Activated effector memory CD4-positive, alpha-beta T cell treated with Interleukin-2 at 50 U/mL for 16 hours (primary cell): ENCODE measurements around the gene DNAJC6.

Experiments
- DNase-seq: peaks from one replicate; pipeline ENCODE4 v3.0.0-alpha.2; 2020

DNAJC6 gene

GRCh38 chr1:65412256-65412983 is 103.1 kb downstream of the DNAJC6 start:
- no peak for DNase-seq

GRCh38 chr1:65412984-65413375 is 103.6 kb downstream of the DNAJC6 start:
- no peak for DNase-seq

- no peak for DNase-seq
Observed at GRCh38 chr1:65414538-65414937, 105.2 kb downstream of the DNAJC6 start.

- no peak for DNase-seq
Observed at GRCh38 chr1:65416767-65417166, 107.4 kb downstream of the DNAJC6 start.

GRCh38 chr1:65417729-65418128 is 108.4 kb downstream of the DNAJC6 start:
- DNase-seq: no peak

- DNase-seq: no peak
Observed at GRCh38 chr1:65418522-65419185, 109.3 kb downstream of the DNAJC6 start.

- peak; percentile 98 for DNase-seq
Observed at GRCh38 chr1:65419681-65420589, 110.6 kb downstream of the DNAJC6 start.

- DNase-seq: no peak
Observed at GRCh38 chr1:65420590-65421350, 111.4 kb downstream of the DNAJC6 start, which contains the start of the genes LEPR and LEPROT. TSS of gene LEPR (plus strand) at chr1:65420668. CDS start at chr1:65565566, 144,898 bp downstream. TSS of gene LEPROT (plus strand) at chr1:65420668. CDS start at chr1:65420725, 57 bp downstream.

- no peak for DNase-seq
Observed at GRCh38 chr1:65421351-65422025, 112.1 kb downstream of the DNAJC6 start.

- no peak for DNase-seq
Observed at GRCh38 chr1:65422241-65423203, 113.2 kb downstream of the DNAJC6 start.

GRCh38 chr1:65423884-65424572 is 114.7 kb downstream of the DNAJC6 start:
- DNase-seq: no peak

GRCh38 chr1:65424573-65424889 is 115.2 kb downstream of the DNAJC6 start:
- DNase-seq: no peak

GRCh38 chr1:65425006-65425405 is 115.7 kb downstream of the DNAJC6 start:
- no peak for DNase-seq

- no peak for DNase-seq
Observed at GRCh38 chr1:65425697-65426096, 116.4 kb downstream of the DNAJC6 start.

GRCh38 chr1:65429078-65429477 is 119.7 kb downstream of the DNAJC6 start:
- DNase-seq: no peak

- DNase-seq: no peak
Observed at GRCh38 chr1:65429806-65430205, 120.5 kb downstream of the DNAJC6 start.

GRCh38 chr1:65431111-65431705 is 121.9 kb downstream of the DNAJC6 start:
- DNase-seq: no peak

GRCh38 chr1:65432918-65433317 is 123.6 kb downstream of the DNAJC6 start:
- DNase-seq: no peak

GRCh38 chr1:65434255-65434654 is 124.9 kb downstream of the DNAJC6 start:
- no peak for DNase-seq

GRCh38 chr1:65434760-65435159 is 125.4 kb downstream of the DNAJC6 start:
- DNase-seq: no peak
